CD4-positive, CD25-positive, alpha-beta regulatory T cell (primary cell): ENCODE results near the gene CFAP410. TPM values are rescaled to one million over a fixed set of nuclear protein-coding genes. Genes with fewer than 3 reads are reported as not detected.

Source experiments
- ATAC-seq, 2 donors: fragments of 150-1000 bp; cut with Tn5 transposase; one replicate each; pipeline ENCODE4 v1.10.0; 2021; ENCODE audit warnings: low read depth in 2 of 2, moderate number of reproducible peaks in 2 of 2, moderate library complexity in 1 of 2
- DNase-seq, 3 donors: peaks; one replicate each; pipeline versions ENCODE4 v3.0.0 to v3.0.0-alpha.2; 2012 to 2022; ENCODE audit warnings: mixed read lengths in 1 of 3
- H3K27ac ChIP-seq: one replicate; pipeline ENCODE4 v1.7.0; 2013; ENCODE audit warnings: mild to moderate bottlenecking, low read length; ENCODE audit not compliant: insufficient read depth, poor library complexity, severe bottlenecking
- H3K27me3 ChIP-seq: one replicate; pipeline ENCODE4 v1.7.0; 2013; ENCODE audit warnings: low read length; ENCODE audit not compliant: control insufficient read depth, insufficient read depth
- H3K36me3 ChIP-seq: one replicate; pipeline ENCODE4 v1.7.0; 2013; ENCODE audit warnings: mild to moderate bottlenecking, low read length, moderate library complexity; ENCODE audit not compliant: control insufficient read depth, insufficient read depth
- H3K4me1 ChIP-seq: 2 replicates; pipeline ENCODE4 v1.7.0; 2013; ENCODE audit warnings: mild to moderate bottlenecking, low read length; ENCODE audit not compliant: insufficient read depth, control insufficient read depth, poor library complexity, severe bottlenecking
- H3K4me3 ChIP-seq: one replicate; pipeline ENCODE4 v1.7.0; 2013; ENCODE audit warnings: low read depth, mild to moderate bottlenecking, low read length, moderate library complexity
- H3K9me3 ChIP-seq, 2 experiments: 1 replicate in 1 of 2; 2 replicates in 1 of 2; pipeline ENCODE4 v1.7.0; 2013; ENCODE audit warnings: low read length in 2 of 2, mild to moderate bottlenecking in 1 of 2, moderate library complexity in 1 of 2; ENCODE audit not compliant: control insufficient read depth in 2 of 2
- H3K27ac Mint-ChIP-seq, 3 donors: one replicate each; pipeline ENCODE4 v1.8.0; 2020 to 2022; ENCODE audit warnings: mild to moderate bottlenecking in 3 of 3, mixed read lengths in 3 of 3, moderate library complexity in 2 of 3
- H3K27me3 Mint-ChIP-seq: one replicate; pipeline ENCODE4 v1.8.0; 2022; ENCODE audit warnings: mild to moderate bottlenecking, mixed read lengths
- H3K36me3 Mint-ChIP-seq: one replicate; pipeline ENCODE4 v1.8.0; 2020; ENCODE audit warnings: mixed read lengths
- H3K4me1 Mint-ChIP-seq, 4 donors: one replicate each; pipeline ENCODE4 v1.8.0; 2020 to 2022; ENCODE audit warnings: mixed read lengths in 4 of 4, mild to moderate bottlenecking in 1 of 4
- H3K4me3 Mint-ChIP-seq, 4 donors: one replicate each; pipeline ENCODE4 v1.8.0; 2020 to 2022; ENCODE audit warnings: mild to moderate bottlenecking in 4 of 4, mixed read lengths in 4 of 4, moderate library complexity in 3 of 4
- H3K9me3 Mint-ChIP-seq, 7 donors: one replicate each; pipeline ENCODE4 v1.8.0; 2020 to 2022; ENCODE audit warnings: mixed read lengths in 7 of 7, mild to moderate bottlenecking in 3 of 7, moderate library complexity in 2 of 7
- polyA plus RNA-seq, 4 donors: library from polyadenylated mRNA; unstranded; fragments of 300-500 nt; fragmentation: Illumina TruSeq; gene quantifications; one replicate each; pipeline ENCODE4 v1.2.3, GENCODE V29; 2021
- total RNA-seq: library from RNA; stranded (reverse); gene quantifications from one replicate; pipeline ENCODE4 v1.2.3, GENCODE V29; 2022

Gene CFAP410
- total and polyA plus RNA-seq, 5 donors from 2014 or later: 16.4 to 49.1 (median 17.2) TPM

GRCh38 chr21:44352253-44352860 is 13.2 kb upstream of the CFAP410 start:
- H3K27ac ChIP-seq: no peak overlapping the region
- no peaks in the 10 kb centered on the region for H3K27me3 ChIP-seq
- H3K9me3 Mint-ChIP-seq: peaks cover 0 to 2% (median 0%) of the 10 kb centered on the region in 7 donors
- H3K4me3 ChIP-seq: no peak overlapping the region
- no peaks in the 10 kb centered on the region for H3K36me3 Mint-ChIP-seq
- H3K4me1 Mint-ChIP-seq: peaks cover 0 to 47% (median 19%) of the 10 kb centered on the region in 4 donors
- H3K36me3 ChIP-seq: no peaks in the 10 kb centered on the region
- no peaks in the 10 kb centered on the region for H3K9me3 ChIP-seq
- H3K4me3 Mint-ChIP-seq: peak overlapping the region in 2 of 4 donors; percentile 19 to 46
- peaks cover 19% of the 10 kb centered on the region for H3K4me1 ChIP-seq
- H3K27ac Mint-ChIP-seq: peak overlapping the region in 2 of 3 donors; percentile 54 to 62
- DNase-seq (peak in 1 of 3 donors; percentile 27), ATAC-seq (no peak)
- peaks cover 12% of the 10 kb centered on the region for H3K27me3 Mint-ChIP-seq

- Histone ChIP-seq H3K4me1 (peaks cover 19% of the 10 kb centered on the region), H3K27ac (no peak overlapping the region), H3K27me3 (no peaks in the 10 kb centered on the region), H3K9me3 (no peaks in the 10 kb centered on the region), H3K4me3 (no peak overlapping the region), H3K36me3 (no peaks in the 10 kb centered on the region)
- Mint-ChIP-seq H3K9me3 (peaks cover 0 to 2% (median 0%) of the 10 kb centered on the region in 7 donors), H3K27me3 (peaks cover 18% of the 10 kb centered on the region), H3K4me3 (no peak overlapping the region), H3K4me1 (peaks cover 0 to 46% (median 19%) of the 10 kb centered on the region in 4 donors), H3K36me3 (no peaks in the 10 kb centered on the region), H3K27ac (no peak overlapping the region)
- ATAC-seq (no peak), DNase-seq (no peak)
Observed at GRCh38 chr21:44351535-44352252, 12.5 kb upstream of the CFAP410 start.

DNA sequence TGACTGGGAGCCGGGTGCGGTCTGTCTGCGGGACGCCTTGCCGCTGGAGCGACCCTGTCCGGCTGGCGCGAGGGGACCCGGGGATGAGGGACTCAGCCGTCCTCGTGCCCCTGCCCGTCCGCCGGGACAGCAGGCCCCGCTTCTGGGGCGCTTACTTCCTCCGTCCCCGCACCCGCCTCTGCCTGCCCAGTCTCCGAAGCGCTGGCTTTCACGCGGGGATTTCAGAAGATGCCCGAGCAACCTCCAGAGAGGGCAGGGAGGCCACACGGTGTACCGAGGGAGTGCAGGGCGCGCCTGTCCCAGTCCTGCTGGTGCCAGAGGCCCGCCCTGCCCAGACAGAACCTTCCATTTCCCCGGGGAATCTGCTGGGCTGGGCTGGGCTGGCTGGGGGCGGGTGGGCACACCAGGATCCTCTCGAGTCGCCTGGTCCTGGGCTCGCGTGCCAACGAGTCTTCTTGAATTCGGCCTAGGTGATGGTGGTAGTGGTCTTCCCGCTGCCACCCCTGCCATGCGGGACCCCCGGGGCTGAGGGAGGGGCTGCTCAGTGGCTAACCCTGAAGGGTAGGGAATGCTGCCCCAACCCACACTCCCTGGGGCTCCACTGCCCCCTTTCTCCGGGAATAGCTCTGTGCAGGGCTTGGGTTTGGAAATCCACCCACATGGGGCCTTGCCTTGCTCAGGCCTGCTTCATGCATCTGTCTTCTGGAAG is 11.7 kb upstream of the CFAP410 start:
- Mint-ChIP-seq H3K36me3 (no peaks in the 10 kb centered on the region), H3K27me3 (peaks cover 18% of the 10 kb centered on the region), H3K4me3 (no peak overlapping the region), H3K9me3 (peaks cover 0 to 2% (median 0%) of the 10 kb centered on the region in 7 donors), H3K27ac (no peak overlapping the region), H3K4me1 (peaks cover 0 to 40% (median 19%) of the 10 kb centered on the region in 4 donors)
- H3K9me3 ChIP-seq: no peaks in the 10 kb centered on the region
- ATAC-seq (no peak), DNase-seq (no peak)
- H3K36me3 ChIP-seq: no peaks in the 10 kb centered on the region
- peaks cover 19% of the 10 kb centered on the region for H3K4me1 ChIP-seq
- H3K27me3 ChIP-seq: no peaks in the 10 kb centered on the region
- no peak overlapping the region for H3K4me3 ChIP-seq
- no peak overlapping the region for H3K27ac ChIP-seq

GRCh38 chr21:44349847-44350772 is 10.9 kb upstream of the CFAP410 start:
- Histone ChIP-seq H3K9me3 (no peaks in the 10 kb centered on the region), H3K4me1 (peaks cover 19% of the 10 kb centered on the region), H3K4me3 (no peak overlapping the region), H3K36me3 (no peaks in the 10 kb centered on the region), H3K27me3 (no peaks in the 10 kb centered on the region), H3K27ac (no peak overlapping the region)
- ATAC-seq: no peak
- DNase-seq: no peak
- no peaks in the 10 kb centered on the region for H3K36me3 Mint-ChIP-seq
- peaks cover 18% of the 10 kb centered on the region for H3K27me3 Mint-ChIP-seq
- no peak overlapping the region for H3K27ac Mint-ChIP-seq
- H3K9me3 Mint-ChIP-seq: peaks cover 0 to 2% (median 0%) of the 10 kb centered on the region in 7 donors
- H3K4me3 Mint-ChIP-seq: no peak overlapping the region
- peaks cover 0 to 33% (median 12%) of the 10 kb centered on the region in 4 donors for H3K4me1 Mint-ChIP-seq

DNA sequence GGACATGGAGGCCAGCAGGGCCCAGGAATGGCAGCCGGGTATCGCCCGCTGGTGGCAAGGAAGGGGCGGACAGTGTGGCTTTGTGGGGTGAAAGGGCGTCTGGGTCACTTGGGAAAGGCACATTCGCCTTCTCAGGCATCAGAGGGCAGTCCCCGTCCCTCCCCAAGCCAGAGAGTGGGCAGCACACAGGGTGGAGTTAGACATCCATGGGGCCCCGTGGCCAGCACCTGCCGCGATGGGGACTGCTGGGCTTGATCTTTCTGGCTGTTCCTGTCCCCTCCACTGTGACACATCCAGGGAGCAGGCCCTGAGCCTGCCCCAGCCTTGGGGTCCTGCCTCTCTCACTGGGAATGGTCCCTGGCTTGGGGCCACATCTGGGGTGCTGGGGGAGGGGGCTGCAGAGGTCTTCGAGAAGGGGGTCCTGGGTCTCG is 10.2 kb upstream of the CFAP410 start:
- Histone ChIP-seq H3K9me3 (no peaks in the 10 kb centered on the region), H3K4me1 (peaks cover 17% of the 10 kb centered on the region), H3K27me3 (no peaks in the 10 kb centered on the region), H3K36me3 (no peaks in the 10 kb centered on the region), H3K27ac (no peak overlapping the region), H3K4me3 (no peak overlapping the region)
- Mint-ChIP-seq H3K27me3 (peaks cover 18% of the 10 kb centered on the region), H3K4me1 (peaks cover 0 to 26% (median 11%) of the 10 kb centered on the region in 4 donors), H3K4me3 (no peak overlapping the region), H3K36me3 (no peaks in the 10 kb centered on the region), H3K27ac (no peak overlapping the region), H3K9me3 (peaks cover 0 to 2% (median 0%) of the 10 kb centered on the region in 7 donors)
- ATAC-seq: no peak
- no peak for DNase-seq

DNA sequence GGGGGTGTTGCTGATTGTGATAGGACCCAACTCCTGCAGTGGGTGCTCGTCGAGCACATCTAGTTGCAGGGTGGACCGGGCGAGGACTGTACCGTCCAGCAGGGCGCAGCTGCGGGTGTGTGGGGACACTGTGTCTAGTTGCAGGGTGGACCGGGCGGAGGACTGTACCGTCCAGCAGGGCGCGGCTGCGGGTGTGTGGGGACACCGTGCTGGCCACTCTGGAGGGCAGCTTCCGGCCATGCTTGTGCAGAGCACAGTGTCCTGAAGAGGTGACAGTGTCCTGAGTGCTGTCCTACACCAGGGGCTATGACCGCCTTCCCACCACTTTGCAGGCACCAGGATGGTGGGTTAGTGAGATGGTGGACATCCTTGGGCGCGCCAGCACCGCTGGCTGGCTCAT is 9.7 kb upstream of the CFAP410 start:
- no peak for ATAC-seq
- Histone ChIP-seq H3K27ac (no peak overlapping the region), H3K27me3 (no peaks in the 10 kb centered on the region), H3K9me3 (no peaks in the 10 kb centered on the region), H3K4me1 (peaks cover 13% of the 10 kb centered on the region), H3K4me3 (no peak overlapping the region), H3K36me3 (no peaks in the 10 kb centered on the region)
- peak overlapping the region in 1 of 4 donors; percentile 83 for H3K4me3 Mint-ChIP-seq
- H3K27me3 Mint-ChIP-seq: peaks cover 14% of the 10 kb centered on the region
- no peak for DNase-seq
- H3K36me3 Mint-ChIP-seq: no peaks in the 10 kb centered on the region
- peaks cover 0 to 21% (median 8%) of the 10 kb centered on the region in 4 donors for H3K4me1 Mint-ChIP-seq
- no peak overlapping the region for H3K27ac Mint-ChIP-seq
- peaks cover 0 to 2% (median 0%) of the 10 kb centered on the region in 7 donors for H3K9me3 Mint-ChIP-seq

GRCh38 chr21:44347911-44348451 is 8.8 kb upstream of the CFAP410 start:
- Histone ChIP-seq H3K9me3 (no peaks in the 10 kb centered on the region), H3K4me3 (no peak overlapping the region), H3K4me1 (peaks cover 4% of the 10 kb centered on the region), H3K36me3 (no peaks in the 10 kb centered on the region), H3K27me3 (no peaks in the 10 kb centered on the region), H3K27ac (no peak overlapping the region)
- Mint-ChIP-seq H3K27ac (no peak overlapping the region), H3K4me3 (no peak overlapping the region), H3K36me3 (no peaks in the 10 kb centered on the region), H3K9me3 (peaks cover 0 to 2% (median 0%) of the 10 kb centered on the region in 7 donors), H3K4me1 (peaks cover 0 to 12% (median under 1%) of the 10 kb centered on the region in 4 donors), H3K27me3 (peaks cover 9% of the 10 kb centered on the region)
- DNase-seq (no peak), ATAC-seq (no peak)
